Vagina (tissue), 2 donors: ENCODE data around the gene DNER. TPM values are rescaled to one million over a fixed set of nuclear protein-coding genes. Genes with fewer than 3 reads are reported as not detected.

Experiments
- DNase-seq, 2 donors: peaks; one replicate each; pipeline ENCODE4 v3.0.0-alpha.2; 2017; ENCODE audit errors: extremely low spot score in 2 of 2
- H3K27ac ChIP-seq: fragments of 200-600 bp; sonication (generic); one replicate; pipeline ENCODE4 v1.5.1; 2019
- H3K27me3 ChIP-seq: fragments of 200-600 bp; sonication (generic); one replicate; pipeline ENCODE4 v1.5.1; 2019
- H3K36me3 ChIP-seq, 2 donors: fragments of 200-600 bp; sonication (generic); one replicate each; pipeline ENCODE4 v1.5.1; 2017 to 2019
- H3K4me1 ChIP-seq: fragments of 200-600 bp; sonication (generic); one replicate; pipeline ENCODE4 v1.5.1; 2019
- H3K4me3 ChIP-seq, 2 donors: fragments of 200-600 bp; sonication (generic); 1 replicate in 1 of 2; 2 replicates in 1 of 2; pipeline ENCODE4 v1.5.1; 2016 to 2019
- H3K9me3 ChIP-seq: fragments of 200-600 bp; sonication (generic); one replicate; pipeline ENCODE4 v1.5.1; 2019
- CTCF ChIP-seq, 3 experiments: fragments of 450-650 bp in 2 of 3; fragments of 200-600 bp in 1 of 3; sonication (generic) in 1 of 3; IDR thresholded peaks; one replicate each; pipeline ENCODE4 v1.5.1; 2017 to 2019; ENCODE audit warnings: antibody characterized with exemption in 3 of 3, mild to moderate bottlenecking in 2 of 3, moderate library complexity in 2 of 3
- POLR2A ChIP-seq, 2 donors: fragments of 450-650 bp; IDR thresholded peaks; one replicate each; pipeline ENCODE4 v1.6.1; 2017; ENCODE audit warnings: antibody characterized with exemption in 2 of 2, mild to moderate bottlenecking in 2 of 2, moderate library complexity in 2 of 2
- POLR2AphosphoS5 ChIP-seq, 2 donors: sonication (generic); formaldehyde crosslinking; IDR thresholded peaks; one replicate each; pipeline ENCODE4 v1.9.0; 2017; ENCODE audit warnings: antibody characterized with exemption in 2 of 2, mild to moderate bottlenecking in 2 of 2, low read depth in 1 of 2; ENCODE audit not compliant: insufficient read depth in 1 of 2
- intact Hi-C: fragments of 100-400 bp; cut with DNase I; formaldehyde crosslinking; loops from one replicate; pipeline ENCODE4 v1.15.1; 2023
- total RNA-seq: library from RNA; depleted of rRNA; stranded (reverse); fragments of >200 nt; gene quantifications from one replicate; pipeline ENCODE4 v1.2.3, GENCODE V29; 2016

Gene DNER
- total RNA-seq, 1 donor from 2014 or later = 11.3 TPM

DNA sequence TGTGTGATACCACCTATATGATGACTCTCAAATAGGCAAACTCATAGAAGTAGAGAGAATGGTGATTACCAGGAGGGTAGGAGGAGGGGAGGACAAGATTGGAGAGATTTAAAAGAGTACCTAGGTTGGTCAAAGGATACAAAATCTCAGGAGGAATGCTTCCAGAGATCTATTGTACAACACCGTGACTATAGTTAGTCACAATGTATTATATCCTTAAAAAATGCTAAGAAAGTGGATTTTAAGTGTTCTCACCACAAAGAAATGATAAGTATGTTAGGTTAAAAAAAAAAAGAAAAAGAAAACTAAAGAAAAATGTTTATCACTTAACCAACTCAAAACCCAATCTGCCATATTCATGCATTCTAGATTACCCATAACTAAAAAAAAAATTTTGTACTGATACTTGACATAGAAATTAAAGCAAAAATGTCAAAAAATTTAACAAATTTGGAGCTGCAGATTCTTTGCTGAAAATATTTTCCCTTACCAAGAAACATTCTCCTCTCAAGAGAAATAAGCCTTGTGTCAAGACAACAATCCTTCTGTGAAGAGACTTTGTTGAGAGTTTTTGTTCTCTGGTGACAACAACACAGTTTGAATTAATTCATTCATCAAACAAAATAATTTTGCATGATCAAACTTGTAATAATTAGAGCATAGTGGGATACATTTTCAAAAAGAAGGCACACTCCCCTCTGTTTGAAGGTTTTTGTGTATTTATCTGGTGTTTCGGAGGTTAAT is 213.1 kb downstream of the DNER start:
- H3K4me1 ChIP-seq = no peaks in the 10 kb centered on the region
- no peak overlapping the region for H3K27ac ChIP-seq
- intact Hi-C loops = no loop called here
- H3K9me3 ChIP-seq = no peaks in the 10 kb centered on the region
- H3K4me3 ChIP-seq = no peak overlapping the region
- no peaks in the 10 kb centered on the region for H3K27me3 ChIP-seq
- TF ChIP-seq POLR2A (IDR thresholded peaks at IDR 0.05) = no peak
- DNase-seq = no peak
- no peaks in the 10 kb centered on the region for H3K36me3 ChIP-seq

- H3K36me3 ChIP-seq = no peaks in the 10 kb centered on the region
- intact Hi-C loops = no loop called here
- TF ChIP-seq POLR2AphosphoS5 (IDR thresholded peaks at IDR 0.05; ENCODE audit: insufficient read depth in 1 of 2, low read depth in 1 of 2) (no peak), CTCF (IDR thresholded peaks at IDR 0.05) (no peak), POLR2A (IDR thresholded peaks at IDR 0.05) (no peak)
Observed at GRCh38 chr2:229492034-229492433, 222.3 kb downstream of the DNER start.

GRCh38 chr2:229490167-229490566 is 224.2 kb downstream of the DNER start:
- H3K9me3 ChIP-seq = no peaks in the 10 kb centered on the region
- H3K36me3 ChIP-seq = no peaks in the 10 kb centered on the region
- TF ChIP-seq POLR2AphosphoS5 (IDR thresholded peaks at IDR 0.05; ENCODE audit: insufficient read depth in 1 of 2, low read depth in 1 of 2) (no peak), POLR2A (IDR thresholded peaks at IDR 0.05) (no peak), CTCF (IDR thresholded peaks at IDR 0.05) (no peak)
- H3K27me3 ChIP-seq = no peaks in the 10 kb centered on the region
- intact Hi-C loops = no loop called here
- H3K4me1 ChIP-seq = no peaks in the 10 kb centered on the region
- H3K4me3 ChIP-seq = no peak overlapping the region
- DNase-seq = no peak
- H3K27ac ChIP-seq = no peak overlapping the region

More at GRCh38 chr2:229492034-229492433, 222.3 kb downstream of the DNER start:
- no peaks in the 10 kb centered on the region for H3K4me1 ChIP-seq
- H3K27me3 ChIP-seq = no peaks in the 10 kb centered on the region
- H3K27ac ChIP-seq = no peak overlapping the region
- no peaks in the 10 kb centered on the region for H3K9me3 ChIP-seq
- DNase-seq = no peak
- no peak overlapping the region for H3K4me3 ChIP-seq

DNA sequence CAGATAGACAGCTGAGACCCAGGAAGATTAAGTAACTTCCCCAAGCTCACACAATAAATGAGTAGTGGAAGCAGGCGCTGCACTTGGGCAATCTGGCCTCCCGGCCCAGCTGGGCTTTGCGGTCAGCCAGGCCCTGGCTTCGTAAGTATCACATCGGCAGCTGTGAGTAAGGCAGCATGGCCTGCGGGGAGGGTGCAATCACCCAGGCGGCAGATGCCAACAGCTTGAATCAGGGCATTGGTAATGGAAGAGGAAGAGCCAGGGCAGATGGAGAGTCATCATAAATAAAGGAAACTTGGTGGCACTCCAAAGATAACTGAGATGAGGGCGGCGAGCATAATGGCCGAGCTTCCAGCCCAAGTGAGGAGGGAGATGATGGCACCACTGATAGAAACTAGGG is 225.3 kb downstream of the DNER start:
- H3K36me3 ChIP-seq = no peaks in the 10 kb centered on the region
- TF ChIP-seq POLR2AphosphoS5 (IDR thresholded peaks at IDR 0.05; ENCODE audit: insufficient read depth in 1 of 2, low read depth in 1 of 2) (no peak), CTCF (IDR thresholded peaks at IDR 0.05) (no peak), POLR2A (IDR thresholded peaks at IDR 0.05) (no peak)
- H3K27me3 ChIP-seq = no peaks in the 10 kb centered on the region
- intact Hi-C loops = no loop called here
- no peaks in the 10 kb centered on the region for H3K9me3 ChIP-seq
- no peaks in the 10 kb centered on the region for H3K4me1 ChIP-seq
- DNase-seq = no peak
- H3K27ac ChIP-seq = no peak overlapping the region
- no peak overlapping the region for H3K4me3 ChIP-seq

GRCh38 chr2:229488232-229488631 is 226.1 kb downstream of the DNER start:
- Histone ChIP-seq H3K36me3 (no peaks in the 10 kb centered on the region), H3K27ac (no peak overlapping the region), H3K27me3 (no peaks in the 10 kb centered on the region), H3K9me3 (no peaks in the 10 kb centered on the region), H3K4me3 (no peak overlapping the region), H3K4me1 (no peaks in the 10 kb centered on the region)
- DNase-seq = no peak
- intact Hi-C loops = no loop called here
- TF ChIP-seq CTCF (IDR thresholded peaks at IDR 0.05) (no peak), POLR2AphosphoS5 (IDR thresholded peaks at IDR 0.05; ENCODE audit: insufficient read depth in 1 of 2, low read depth in 1 of 2) (no peak), POLR2A (IDR thresholded peaks at IDR 0.05) (no peak)
